K562 (cell line): ENCODE results near the gene DGCR6L. TPM values are rescaled to one million over a fixed set of nuclear protein-coding genes. Genes with fewer than 3 reads are reported as not detected.

Source experiments
- CBFB ChIP-seq: sonication (generic); formaldehyde crosslinking; IDR thresholded peaks from 2 replicates; pipeline ENCODE4 v1.4.0; 2020; ENCODE audit warnings: mild to moderate bottlenecking, missing genetic modification reagents
- ELK1 ChIP-seq: sonication (generic); formaldehyde crosslinking; IDR thresholded peaks from 2 replicates; pipeline ENCODE4 v1.8.1; 2022; ENCODE audit warnings: missing genetic modification reagents
- GTF2F1 ChIP-seq: IDR thresholded peaks from 2 replicates; pipeline ENCODE4 v1.6.1; 2011; ENCODE audit warnings: low read depth, low read length, improper control_type of control experiment
- MAX ChIP-seq: sonication (generic); formaldehyde crosslinking; IDR thresholded peaks from 2 replicates; pipeline ENCODE4 v1.9.0; 2022; ENCODE audit warnings: mild to moderate bottlenecking, missing genetic modification reagents
- PATZ1 ChIP-seq: fragments of 250-450 bp; sonication (Bioruptor Pico); IDR thresholded peaks from 2 replicates; pipeline ENCODE4 v1.5.0; 2020; ENCODE audit warnings: mild to moderate bottlenecking, borderline replicate concordance
- TEAD4 ChIP-seq, 2 experiments: sonication (generic) in 1 of 2; formaldehyde crosslinking in 1 of 2; IDR thresholded peaks; 2 replicates each; pipeline versions ENCODE4 v1.6.1 to v1.8.0; 2012 to 2022; ENCODE audit warnings: borderline replicate concordance in 1 of 2, inconsistent platforms in 1 of 2, low read length in 1 of 2, mild to moderate bottlenecking in 1 of 2, missing genetic modification reagents in 1 of 2
- USF1 ChIP-seq: sonication (generic); formaldehyde crosslinking; IDR thresholded peaks from 2 replicates; pipeline ENCODE4 v1.9.0; 2022; ENCODE audit warnings: mild to moderate bottlenecking, missing genetic modification reagents
- ZBTB40 ChIP-seq, 2 experiments: fragments of 450-650 bp in 1 of 2; sonication (generic) in 1 of 2; formaldehyde crosslinking in 1 of 2; IDR thresholded peaks; 2 replicates each; pipeline versions ENCODE4 v1.7.1 to v1.9.0; 2016 to 2022; ENCODE audit warnings: inconsistent platforms in 1 of 2, mild to moderate bottlenecking in 1 of 2, missing genetic modification reagents in 1 of 2
- ZFP91 ChIP-seq: sonication (generic); formaldehyde crosslinking; IDR thresholded peaks from 2 replicates; pipeline ENCODE4 v1.8.0; 2022; ENCODE audit warnings: mild to moderate bottlenecking, missing genetic modification reagents
- polyA plus RNA-seq, 8 experiments: library from polyadenylated mRNA; depleted of rRNA in 4 of 8; stranded (reverse) in 5 of 8; unstranded in 3 of 8; fragments of >200 nt; fragmentation: Nextera tagmentation in 2 of 8; fragmentation: Illumina TruSeq in 1 of 8; extraction: Ambion mirVana in 2 of 8; extraction: Trizol in 1 of 8; gene quantifications; 2 replicates each; pipeline versions ENCODE4 v1.2.1 to v1.2.3, GENCODE V29; 2011 to 2014; ENCODE audit warnings: inconsistent platforms in 1 of 8, missing spikeins in 1 of 8
- total RNA-seq, 7 experiments: library from RNA; depleted of rRNA in 6 of 7; stranded (reverse); fragments of >200 nt in 6 of 7; fragmentation: Illumina TruSeq in 2 of 7; extraction: Trizol in 2 of 7; gene quantifications; 2 replicates each; pipeline versions ENCODE4 v1.2.1 to v1.2.3, GENCODE V29; 2011 to 2021; ENCODE audit warnings: low replicate concordance in 1 of 7

Gene DGCR6L
- total and polyA plus RNA-seq, 9 of the 15 experiments (the other 6 are each of a cell fraction or from before 2014, with no cell fraction given) = 3.6 to 151 (median 51.0) TPM

GRCh38 chr22:20298110-20298802, 21.6 kb downstream of the DGCR6L start (continued):
- TF ChIP-seq ZBTB40 (IDR thresholded peaks at IDR 0.05) (no peak), ZBTB40 (CRISPR knock-in tag; IDR thresholded peaks at IDR 0.05) (peak; percentile 59; the same call in 1 of the 2 replicates), GTF2F1 (peak; percentile 27; the same call in 1 of the 2 replicates), ZFP91 (0 out of 2 replicates have a peak, but pooled peaks have one; percentile 63), ELK1 (peak; percentile 71; the same call in 1 of the 2 replicates), MAX (0 out of 2 replicates have a peak, but pooled peaks have one; percentile 27), USF1 (CRISPR knock-in tag) (peak; percentile 52), PATZ1 (CRISPR knock-in tag) (0 out of 2 replicates have a peak, but pooled peaks have one; percentile 37), TEAD4 (IDR thresholded peaks at IDR 0.05; ENCODE audit: low read length) (no peak), TEAD4 (CRISPR knock-in tag; IDR thresholded peaks at IDR 0.05; ENCODE audit: borderline replicate concordance) (peak; percentile 46; the same call in 1 of the 2 replicates), CBFB (peak; percentile 46)
